ENCODE measurements around the gene CYP26C1. TPM values are rescaled to one million over a fixed set of nuclear protein-coding genes. Genes with fewer than 3 reads are reported as not detected.

CYP26C1 gene
- total RNA-seq, 1 donor from 2014 or later, result not detected

GRCh38 chr10:93090619-93091018 lies 30.0 kb downstream of the CYP26C1 start:
- Mint-ChIP-seq H3K36me3 (ENCODE audit: unreplicated experiment) (peaks cover 2% of the 10 kb centered on the region), H3K4me3 (ENCODE audit: unreplicated experiment) (no peak overlapping the region), H3K27ac (ENCODE audit: unreplicated experiment) (no peak overlapping the region), H3K27me3 (ENCODE audit: unreplicated experiment) (no peaks in the 10 kb centered on the region), H3K4me1 (ENCODE audit: unreplicated experiment) (no peaks in the 10 kb centered on the region), H3K9me3 (ENCODE audit: unreplicated experiment) (no peaks in the 10 kb centered on the region)
- no peak for TF ChIP-seq CTCF (IDR thresholded peaks at IDR 0.05)
- DNase-seq (ENCODE audit: extremely low spot score, unreplicated experiment), result peak; percentile 21

DNA sequence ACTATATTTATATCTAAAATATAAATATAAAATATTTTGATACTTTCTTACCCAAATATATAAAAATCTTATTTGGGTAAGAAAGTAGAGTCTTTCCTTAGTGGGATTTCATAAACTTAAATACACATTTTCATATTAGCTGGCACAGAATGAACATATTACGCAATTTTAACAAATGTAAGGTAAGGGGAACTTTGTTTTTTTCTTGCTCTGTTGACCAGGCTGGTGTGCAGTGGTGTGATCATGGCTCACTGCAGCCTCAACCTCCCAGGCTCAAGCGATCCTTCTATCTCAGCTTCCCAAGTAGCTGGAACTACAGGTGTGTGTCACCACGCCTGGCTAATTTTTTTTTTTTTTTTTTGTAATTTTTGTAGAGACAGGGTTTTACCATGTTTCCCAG lies 31.4 kb downstream of the CYP26C1 start:
- no peak for TF ChIP-seq CTCF (IDR thresholded peaks at IDR 0.05)
- Mint-ChIP-seq H3K4me3 (ENCODE audit: unreplicated experiment) (no peak overlapping the region), H3K4me1 (ENCODE audit: unreplicated experiment) (no peaks in the 10 kb centered on the region), H3K9me3 (ENCODE audit: unreplicated experiment) (no peaks in the 10 kb centered on the region), H3K36me3 (ENCODE audit: unreplicated experiment) (peaks cover 2% of the 10 kb centered on the region), H3K27ac (ENCODE audit: unreplicated experiment) (no peak overlapping the region), H3K27me3 (ENCODE audit: unreplicated experiment) (no peaks in the 10 kb centered on the region)
- DNase-seq (ENCODE audit: extremely low spot score, unreplicated experiment), result no peak

GRCh38 chr10:93095225-93095624 lies 34.6 kb downstream of the CYP26C1 start:
- no peak overlapping the region for H3K27ac Mint-ChIP-seq (ENCODE audit: unreplicated experiment)
- H3K4me3 Mint-ChIP-seq (ENCODE audit: unreplicated experiment), result no peak overlapping the region
- peak; percentile 25 for DNase-seq (ENCODE audit: extremely low spot score, unreplicated experiment)
- H3K4me1 Mint-ChIP-seq (ENCODE audit: unreplicated experiment), result no peaks in the 10 kb centered on the region
- H3K36me3 Mint-ChIP-seq (ENCODE audit: unreplicated experiment), result peaks cover 2% of the 10 kb centered on the region
- H3K9me3 Mint-ChIP-seq (ENCODE audit: unreplicated experiment), result no peaks in the 10 kb centered on the region
- no peak for TF ChIP-seq CTCF (IDR thresholded peaks at IDR 0.05)
- no peaks in the 10 kb centered on the region for H3K27me3 Mint-ChIP-seq (ENCODE audit: unreplicated experiment)

GRCh38 chr10:93096901-93097300 lies 36.3 kb downstream of the CYP26C1 start:
- no peaks in the 10 kb centered on the region for H3K27me3 Mint-ChIP-seq (ENCODE audit: unreplicated experiment)
- no peak overlapping the region for H3K4me3 Mint-ChIP-seq (ENCODE audit: unreplicated experiment)
- DNase-seq (ENCODE audit: extremely low spot score, unreplicated experiment), result peak; percentile 69
- H3K36me3 Mint-ChIP-seq (ENCODE audit: unreplicated experiment), result peaks cover 2% of the 10 kb centered on the region
- no peak overlapping the region for H3K27ac Mint-ChIP-seq (ENCODE audit: unreplicated experiment)
- H3K4me1 Mint-ChIP-seq (ENCODE audit: unreplicated experiment), result no peaks in the 10 kb centered on the region
- H3K9me3 Mint-ChIP-seq (ENCODE audit: unreplicated experiment), result no peaks in the 10 kb centered on the region
- no peak for TF ChIP-seq CTCF (IDR thresholded peaks at IDR 0.05)

DNA sequence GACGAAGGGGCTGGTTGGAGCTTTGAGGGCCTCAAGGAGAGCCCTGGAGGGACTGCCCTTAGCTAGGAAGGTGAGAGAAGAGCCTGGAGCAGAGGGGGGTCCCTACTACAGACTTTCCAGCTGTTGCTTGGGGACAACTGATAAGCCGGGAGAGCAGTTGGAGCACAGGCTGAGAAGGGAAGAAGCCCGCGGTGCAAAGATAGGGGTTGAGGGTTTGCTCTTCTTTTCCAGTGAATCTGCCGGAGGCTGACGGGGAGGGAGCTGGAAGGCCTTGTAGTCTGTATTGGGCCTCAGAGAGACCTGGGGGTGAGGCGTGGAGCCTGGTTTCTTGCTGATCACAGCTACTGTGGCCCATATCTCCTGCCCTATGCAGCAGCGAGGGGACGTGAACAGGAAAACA lies 36.8 kb downstream of the CYP26C1 start:
- Mint-ChIP-seq H3K4me3 (ENCODE audit: unreplicated experiment) (no peak overlapping the region), H3K27ac (ENCODE audit: unreplicated experiment) (no peak overlapping the region), H3K4me1 (ENCODE audit: unreplicated experiment) (no peaks in the 10 kb centered on the region), H3K36me3 (ENCODE audit: unreplicated experiment) (peaks cover 2% of the 10 kb centered on the region), H3K27me3 (ENCODE audit: unreplicated experiment) (no peaks in the 10 kb centered on the region), H3K9me3 (ENCODE audit: unreplicated experiment) (no peaks in the 10 kb centered on the region)
- DNase-seq (ENCODE audit: extremely low spot score, unreplicated experiment), result peak; percentile 69
- no peak for TF ChIP-seq CTCF (IDR thresholded peaks at IDR 0.05)
